Body of pancreas (tissue), 4 donors: ENCODE measurements around the gene RAD51B. TPM values are rescaled to one million over a fixed set of nuclear protein-coding genes. Genes with fewer than 3 reads are reported as not detected.
A peak's percentile ranks its signal among the peaks of the same experiment; 100 is the strongest.
"Not testable (repeated sequence)": the region's sequence is repeated elsewhere in the genome, so short reads cannot be mapped to it uniquely, and the experiment has no call there.

ENCODE experiments used
- ATAC-seq: fragments of 150-250 bp; one replicate; pipeline ENCODE4 v1.9.1; 2016
- DNase-seq, 4 donors: peaks; one replicate each; pipeline ENCODE4 v3.0.0-alpha.2; 2019
- H3K27ac ChIP-seq, 4 donors: fragments of 200-600 bp; sonication (generic); 1 replicate in 3 of 4; 2 replicates in 1 of 4; pipeline versions ENCODE4 v1.5.1 to v1.6.1; 2016 to 2019; ENCODE audit warnings: mild to moderate bottlenecking in 1 of 4, mixed read lengths in 1 of 4, moderate library complexity in 1 of 4
- H3K27me3 ChIP-seq, 2 donors: fragments of 200-600 bp; sonication (generic); one replicate each; pipeline ENCODE4 v1.6.0; 2016; ENCODE audit warnings: mild to moderate bottlenecking in 1 of 2
- H3K36me3 ChIP-seq, 2 donors: fragments of 200-600 bp; sonication (generic); replicated peaks in 1 of 2; 2 replicates each; pipeline ENCODE4 v1.5.1; 2016; ENCODE audit warnings: low read depth in 2 of 2; ENCODE audit not compliant: insufficient read depth in 1 of 2
- H3K4me1 ChIP-seq: fragments of 200-600 bp; sonication (generic); one replicate; pipeline ENCODE4 v1.6.0; 2016
- H3K4me3 ChIP-seq, 2 donors: fragments of 200-600 bp; sonication (generic); 1 replicate in 1 of 2; 2 replicates in 1 of 2; pipeline ENCODE4 v1.5.1; 2016 to 2019
- H3K9me3 ChIP-seq, 3 donors: fragments of 200-600 bp; sonication (generic); 1 replicate in 2 of 3; 2 replicates in 1 of 3; pipeline ENCODE4 v1.5.1; 2016
- POLR2A ChIP-seq, 3 donors: fragments of 450-650 bp; IDR thresholded peaks; one replicate each; pipeline ENCODE4 v1.6.1; 2016; ENCODE audit warnings: antibody characterized with exemption in 3 of 3, mild to moderate bottlenecking in 2 of 3
- WGBS, 2 donors: methylation state at CpG; one replicate each; pipeline ENCODE4 v1.1.5; 2017; 5-methylcytosine and 5-hydroxymethylcytosine counted together
- intact Hi-C: fragments of 100-400 bp; cut with DNase I; formaldehyde crosslinking; loops from one replicate; pipeline ENCODE4 v1.15.1; 2023
- total RNA-seq, 2 donors: library from RNA; depleted of rRNA; stranded (reverse); fragments of >200 nt; gene quantifications; one replicate each; pipeline ENCODE4 v1.1.0, GENCODE V29; 2016
- TF ChIP-seq, protein P1 (sequence below), 7 experiments: fragments of 450-650 bp in 4 of 7; fragments of 200-600 bp in 3 of 7; sonication (generic) in 3 of 7; IDR thresholded peaks; one replicate each; pipeline ENCODE4 v1.5.1; 2016 to 2019; ENCODE audit warnings: antibody characterized with exemption in 7 of 7

Gene RAD51B
- total RNA-seq, 2 donors from 2014 or later: 12.2 to 29.6 TPM

- intact Hi-C loops, H3K27ac ChIP-seq, H3K4me1 ChIP-seq, ATAC-seq, H3K27me3 ChIP-seq, H3K9me3 ChIP-seq, H3K4me3 ChIP-seq, H3K36me3 ChIP-seq: not testable (repeated sequence)
- 65 to 83% methylated on average over 5 to 6 of the region's 6 CpGs for WGBS, 2 donors
- DNase-seq: peak in 2 of 4 donors; percentile 15 to 37
- TF ChIP-seq, protein P1, sequence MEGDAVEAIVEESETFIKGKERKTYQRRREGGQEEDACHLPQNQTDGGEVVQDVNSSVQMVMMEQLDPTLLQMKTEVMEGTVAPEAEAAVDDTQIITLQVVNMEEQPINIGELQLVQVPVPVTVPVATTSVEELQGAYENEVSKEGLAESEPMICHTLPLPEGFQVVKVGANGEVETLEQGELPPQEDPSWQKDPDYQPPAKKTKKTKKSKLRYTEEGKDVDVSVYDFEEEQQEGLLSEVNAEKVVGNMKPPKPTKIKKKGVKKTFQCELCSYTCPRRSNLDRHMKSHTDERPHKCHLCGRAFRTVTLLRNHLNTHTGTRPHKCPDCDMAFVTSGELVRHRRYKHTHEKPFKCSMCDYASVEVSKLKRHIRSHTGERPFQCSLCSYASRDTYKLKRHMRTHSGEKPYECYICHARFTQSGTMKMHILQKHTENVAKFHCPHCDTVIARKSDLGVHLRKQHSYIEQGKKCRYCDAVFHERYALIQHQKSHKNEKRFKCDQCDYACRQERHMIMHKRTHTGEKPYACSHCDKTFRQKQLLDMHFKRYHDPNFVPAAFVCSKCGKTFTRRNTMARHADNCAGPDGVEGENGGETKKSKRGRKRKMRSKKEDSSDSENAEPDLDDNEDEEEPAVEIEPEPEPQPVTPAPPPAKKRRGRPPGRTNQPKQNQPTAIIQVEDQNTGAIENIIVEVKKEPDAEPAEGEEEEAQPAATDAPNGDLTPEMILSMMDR (IDR thresholded peaks at IDR 0.05): peak in 1 of 7 experiments; percentile 18
These were observed 614.6 kb downstream of the RAD51B start for GRCh38 chr14:68434173-68434572.

- intact Hi-C loops, DNase-seq, H3K4me3 ChIP-seq, ATAC-seq, H3K27ac ChIP-seq, H3K36me3 ChIP-seq, H3K27me3 ChIP-seq, H3K4me1 ChIP-seq, H3K9me3 ChIP-seq: not testable (repeated sequence)
These were observed 616.1 kb downstream of the RAD51B start for GRCh38 chr14:68435631-68436030.

DNA sequence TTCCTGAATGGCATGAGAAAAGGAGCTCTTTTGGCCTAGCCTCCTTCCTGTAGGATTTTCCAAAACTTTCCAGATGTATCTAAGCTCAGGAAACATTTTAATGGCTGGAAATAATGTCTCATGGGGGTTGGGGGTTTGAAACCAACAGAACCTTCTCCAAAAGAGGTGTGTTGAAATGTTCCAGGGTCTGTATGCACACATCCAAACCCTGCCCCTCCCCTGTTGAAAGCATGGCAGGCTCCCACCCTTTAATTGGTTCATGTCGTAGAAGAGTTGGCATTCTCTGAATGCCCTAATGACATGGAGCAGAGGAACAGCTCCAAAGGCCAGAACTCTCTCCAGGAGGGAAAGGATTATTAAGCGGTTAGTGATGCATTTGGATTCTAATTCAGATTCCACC is 620.1 kb downstream of the RAD51B start:
- no peak for ATAC-seq
- DNase-seq: no peak
- intact Hi-C loops: no loop called here
- Histone ChIP-seq H3K27ac (no peak overlapping the region), H3K4me3 (no peak overlapping the region), H3K9me3 (no peaks in the 10 kb centered on the region), H3K4me1 (peaks cover 12% of the 10 kb centered on the region), H3K27me3 (no peaks in the 10 kb centered on the region), H3K36me3 (no peaks in the 10 kb centered on the region)
- no peak for TF ChIP-seq POLR2A (IDR thresholded peaks at IDR 0.05)
- TF ChIP-seq, protein P1 (IDR thresholded peaks at IDR 0.05): no peak
- 57 to 68% methylated on average over 2 of the region's 2 CpGs for WGBS, 2 donors

GRCh38 chr14:68440820-68441219 is 621.2 kb downstream of the RAD51B start:
- no peak for ATAC-seq
- no peaks in the 10 kb centered on the region for H3K9me3 ChIP-seq
- H3K27ac ChIP-seq: no peak overlapping the region
- no peak overlapping the region for H3K4me3 ChIP-seq
- intact Hi-C loops: no loop called here
- no peak for TF ChIP-seq POLR2A (IDR thresholded peaks at IDR 0.05)
- TF ChIP-seq, protein P1 (IDR thresholded peaks at IDR 0.05): no peak
- no peak for DNase-seq
- H3K4me1 ChIP-seq: peaks cover 19% of the 10 kb centered on the region
- no peaks in the 10 kb centered on the region for H3K27me3 ChIP-seq
- no peaks in the 10 kb centered on the region for H3K36me3 ChIP-seq

DNA sequence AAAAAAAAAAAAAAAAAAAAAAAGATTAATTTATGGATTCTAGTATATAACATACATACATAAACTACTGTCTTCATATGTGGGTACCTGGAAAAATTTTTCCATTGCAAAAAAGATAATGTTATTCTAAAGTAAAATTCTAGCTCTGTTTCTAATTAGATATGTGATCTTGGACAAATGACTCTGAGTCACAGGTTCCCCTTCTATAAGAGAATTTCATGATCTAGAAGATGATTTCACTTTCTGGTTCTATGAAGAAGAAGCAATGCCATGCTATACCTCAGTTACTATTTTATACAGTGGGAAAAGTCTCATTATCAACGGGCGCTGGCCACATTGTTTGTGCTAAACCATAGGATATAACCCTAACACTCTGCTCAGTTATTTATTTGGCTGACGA is 622.0 kb downstream of the RAD51B start:
- Histone ChIP-seq H3K4me3 (no peak overlapping the region), H3K27me3 (no peaks in the 10 kb centered on the region), H3K4me1 (peaks cover 19% of the 10 kb centered on the region), H3K9me3 (no peaks in the 10 kb centered on the region), H3K36me3 (no peaks in the 10 kb centered on the region), H3K27ac (no peak overlapping the region)
- DNase-seq: no peak
- WGBS, 2 donors: 60 to 94% methylated on average over 3 of the region's 3 CpGs
- no peak for TF ChIP-seq POLR2A (IDR thresholded peaks at IDR 0.05)
- TF ChIP-seq, protein P1 (IDR thresholded peaks at IDR 0.05): no peak
- ATAC-seq: no peak
- intact Hi-C loops: no loop called here
